ENCODE data around the gene SCARF1.
"Not testable (repeated sequence)": the region's sequence is repeated elsewhere in the genome, so short reads cannot be mapped to it uniquely, and the experiment has no call there.

Gene SCARF1

GRCh38 chr17:1645207-1646171 is at the start of gene SCARF1:
TSS of gene SCARF1 (minus strand) at chr17:1645732. CDS start at chr17:1645697, 35 bp downstream.
- DNase-seq, result peak in 1 of 2 experiments; percentile 29

- no peak for DNase-seq
These were observed 47.8 kb upstream of the SCARF1 start for GRCh38 chr17:1693339-1693738.

GRCh38 chr17:1690544-1691221 is 45.2 kb upstream of the SCARF1 start:
- DNase-seq, result no peak

GRCh38 chr17:1688405-1688804 is 42.9 kb upstream of the SCARF1 start:
- not testable (repeated sequence) for DNase-seq

- DNase-seq, result no peak
These were observed 40.6 kb upstream of the SCARF1 start for GRCh38 chr17:1686086-1686485.

- DNase-seq, result peak; percentile 99
These were observed 39.1 kb upstream of the SCARF1 start, which contains the start of gene PRPF8 for GRCh38 chr17:1684378-1685189. TSS of gene PRPF8 (minus strand) at chr17:1684867. CDS start at chr17:1684571, 296 bp downstream.

- no peak for DNase-seq
These were observed 37.9 kb upstream of the SCARF1 start for GRCh38 chr17:1683459-1683858.

GRCh38 chr17:1676401-1676800 is 30.9 kb upstream of the SCARF1 start:
- DNase-seq, result no peak

- peak in 1 of 2 experiments; percentile 43 for DNase-seq
These were observed 27.7 kb upstream of the SCARF1 start for GRCh38 chr17:1673041-1673785.

GRCh38 chr17:1663934-1664333 is 18.4 kb upstream of the SCARF1 start:
- not testable (repeated sequence) for DNase-seq

GRCh38 chr17:1661045-1661444 is 15.5 kb upstream of the SCARF1 start:
- no peak for DNase-seq

GRCh38 chr17:1658100-1658499 is 12.6 kb upstream of the SCARF1 start:
- no peak for DNase-seq

- DNase-seq, result no peak
These were observed 8.2 kb upstream of the SCARF1 start for GRCh38 chr17:1653735-1654134.

- DNase-seq, result not testable (repeated sequence)
These were observed 7.3 kb upstream of the SCARF1 start for GRCh38 chr17:1652794-1653193.

GRCh38 chr17:1651559-1651844 is 6.0 kb upstream of the SCARF1 start:
- no peak for DNase-seq

GRCh38 chr17:1650731-1651558 is 5.4 kb upstream of the SCARF1 start:
- DNase-seq, result no peak

GRCh38 chr17:1649844-1650501 is 4.4 kb upstream of the SCARF1 start, which contains the start of gene RILP:
TSS of gene RILP (minus strand) at chr17:1649866. CDS start at chr17:1649804, 62 bp downstream.
- DNase-seq, result no peak

GRCh38 chr17:1648963-1649843 is 3.7 kb upstream of the SCARF1 start:
- DNase-seq, result peak; percentile 93 to 96

GRCh38 chr17:1648173-1648962 is 2.8 kb upstream of the SCARF1 start:
- no peak for DNase-seq

Data from activated T-cell treated with anti-CD3 and anti-CD28 coated beads, Interleukin-2, amount 50 U/mL, for 48 hours (primary cell).